IPS-20b (cell line): Measurements from ENCODE around the gene IGF2BP2.
A peak's percentile ranks its signal among the peaks of the same experiment; 100 is the strongest.
"Not testable (repeated sequence)": the region's sequence is repeated elsewhere in the genome, so short reads cannot be mapped to it uniquely, and the experiment has no call there.

Experiments
- H3K27ac ChIP-seq: one replicate; pipeline ENCODE4 v1.5.1; 2013; ENCODE audit warnings: low read length
- H3K27me3 ChIP-seq: 2 replicates; pipeline ENCODE4 v1.6.1; 2013; ENCODE audit warnings: mild to moderate bottlenecking, low read length, inconsistent platforms; ENCODE audit not compliant: insufficient read depth
- H3K36me3 ChIP-seq: 2 replicates; pipeline ENCODE4 v1.6.1; 2013; ENCODE audit warnings: low read depth, mild to moderate bottlenecking, inconsistent platforms, low read length, moderate library complexity; ENCODE audit not compliant: insufficient read depth
- H3K4me1 ChIP-seq: 2 replicates; pipeline ENCODE4 v1.6.1; 2013; ENCODE audit warnings: mild to moderate bottlenecking, control low read depth, inconsistent platforms, low read length, moderate library complexity; ENCODE audit not compliant: insufficient read depth
- H3K4me3 ChIP-seq: 2 replicates; pipeline ENCODE4 v1.5.1; 2013; ENCODE audit warnings: mild to moderate bottlenecking, low read length, inconsistent platforms
- H3K9ac ChIP-seq: 2 replicates; pipeline ENCODE4 v1.6.1; 2013; ENCODE audit warnings: low read depth, mild to moderate bottlenecking, inconsistent platforms, low read length, moderate library complexity
- H3K9me3 ChIP-seq: 2 replicates; pipeline ENCODE4 v1.6.1; 2013; ENCODE audit warnings: mild to moderate bottlenecking, low read depth, low read length, inconsistent platforms; ENCODE audit not compliant: insufficient read depth

The IGF2BP2 gene

GRCh38 chr3:185797108-185797881 lies 27.5 kb downstream of the IGF2BP2 start:
- Histone ChIP-seq H3K9ac (no peak overlapping the region; the same call in 1 of the 2 replicates), H3K9me3 (no peaks in the 10 kb centered on the region), H3K4me1 (peaks cover 23% of the 10 kb centered on the region), H3K36me3 (no peaks in the 10 kb centered on the region), H3K27me3 (no peaks in the 10 kb centered on the region), H3K27ac (no peak overlapping the region), H3K4me3 (no peak overlapping the region)

- Histone ChIP-seq H3K4me1 (peaks cover 26% of the 10 kb centered on the region), H3K27ac (no peak overlapping the region), H3K4me3 (no peak overlapping the region), H3K27me3 (no peaks in the 10 kb centered on the region), H3K9me3 (no peaks in the 10 kb centered on the region), H3K36me3 (no peaks in the 10 kb centered on the region), H3K9ac (no peak overlapping the region)
Observed at GRCh38 chr3:185796431-185797107, 28.3 kb downstream of the IGF2BP2 start.

GRCh38 chr3:185793381-185793780 lies 31.5 kb downstream of the IGF2BP2 start:
- Histone ChIP-seq H3K4me1 (peaks cover 50% of the 10 kb centered on the region), H3K36me3 (no peaks in the 10 kb centered on the region), H3K27ac (peak overlapping the region; percentile 45), H3K9me3 (no peaks in the 10 kb centered on the region), H3K4me3 (no peak overlapping the region), H3K9ac (no peak overlapping the region), H3K27me3 (no peaks in the 10 kb centered on the region)

- H3K36me3 ChIP-seq = no peaks in the 10 kb centered on the region
- H3K27ac ChIP-seq = peak overlapping the region; percentile 45
- H3K9ac ChIP-seq = no peak overlapping the region
- peaks cover 49% of the 10 kb centered on the region for H3K4me1 ChIP-seq
- no peaks in the 10 kb centered on the region for H3K27me3 ChIP-seq
- H3K9me3 ChIP-seq = no peaks in the 10 kb centered on the region
- no peak overlapping the region for H3K4me3 ChIP-seq
Observed at GRCh38 chr3:185792955-185793354, 31.9 kb downstream of the IGF2BP2 start.

DNA sequence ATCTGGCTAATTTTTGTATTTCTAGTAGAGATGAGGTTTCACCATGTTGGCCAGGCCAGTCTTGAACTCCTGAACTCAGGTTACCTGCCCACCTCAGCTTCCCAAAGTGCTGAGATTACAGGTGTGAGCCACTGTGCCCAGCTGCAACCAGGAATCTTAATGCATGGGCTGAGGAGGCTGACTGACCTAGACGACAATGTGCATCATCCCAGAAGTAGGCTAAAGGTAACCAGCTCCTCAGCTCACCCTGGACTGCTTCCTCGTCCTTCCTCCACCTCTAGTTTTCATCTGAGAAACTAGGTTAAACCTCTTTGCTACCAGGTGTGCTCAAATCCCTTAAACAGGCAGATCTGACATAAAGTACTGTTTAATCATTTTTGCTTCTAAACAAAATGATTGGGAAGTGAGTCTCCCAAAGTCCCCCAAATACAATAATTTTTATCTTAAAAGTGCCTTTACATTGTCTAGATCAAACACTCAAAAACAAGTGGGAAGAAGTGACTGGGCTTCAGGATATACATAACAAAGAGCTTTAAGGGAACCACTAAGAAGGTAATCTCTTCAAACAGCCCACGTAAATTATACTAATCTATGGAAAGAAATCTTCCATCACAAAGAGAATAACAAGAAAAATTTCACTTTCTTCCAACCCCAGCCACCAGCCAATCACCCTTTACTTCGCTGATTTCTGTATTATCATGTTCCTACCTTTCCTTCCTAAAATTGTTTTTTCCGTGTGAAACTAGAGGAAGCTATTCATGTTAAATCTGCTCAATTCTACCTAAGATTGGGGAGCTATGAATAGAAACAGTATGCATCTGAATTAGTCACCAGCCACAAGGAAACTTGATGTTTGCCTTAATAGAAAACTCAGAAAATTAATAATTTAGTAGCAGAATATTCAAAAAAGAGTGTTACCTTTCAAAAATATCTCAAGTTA lies 34.7 kb downstream of the IGF2BP2 start:
- no peaks in the 10 kb centered on the region for H3K9me3 ChIP-seq
- H3K36me3 ChIP-seq = 0 out of 2 replicates have a peak, but pooled peaks cover 2% of the 10 kb centered on the region
- H3K9ac ChIP-seq = peak overlapping the region; percentile 17; the same call in 1 of the 2 replicates
- H3K4me1 ChIP-seq = peaks cover 61% of the 10 kb centered on the region
- peak overlapping the region; percentile 48 for H3K27ac ChIP-seq
- peak overlapping the region; percentile 47 for H3K4me3 ChIP-seq
- H3K27me3 ChIP-seq = no peaks in the 10 kb centered on the region

- Histone ChIP-seq H3K4me3 (no peak overlapping the region), H3K36me3 (peaks cover 9% of the 10 kb centered on the region; the same call in 1 of the 2 replicates), H3K27ac (no peak overlapping the region), H3K9me3 (no peaks in the 10 kb centered on the region), H3K4me1 (peaks cover 67% of the 10 kb centered on the region), H3K9ac (peak overlapping the region; percentile 53), H3K27me3 (no peaks in the 10 kb centered on the region)
Observed at GRCh38 chr3:185789134-185789533, 35.7 kb downstream of the IGF2BP2 start.

DNA sequence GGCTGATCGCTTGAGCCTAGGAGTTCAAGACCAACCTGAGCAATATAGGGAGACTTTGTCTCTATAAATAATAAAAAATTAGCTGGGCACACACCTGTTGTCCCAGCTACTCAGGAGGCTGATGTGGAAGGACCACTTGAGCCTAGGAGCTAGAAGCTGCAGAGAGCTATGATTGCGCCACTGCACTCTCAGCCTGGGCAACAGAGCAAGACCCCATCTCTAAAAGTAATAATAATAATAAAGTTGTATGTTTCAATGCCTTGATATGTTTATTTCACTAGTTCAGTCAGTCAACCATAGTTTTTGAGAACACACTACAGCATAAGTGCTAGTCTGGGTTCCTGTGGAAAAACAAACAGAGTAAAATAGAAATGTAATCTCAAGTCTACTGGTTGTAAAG lies 36.5 kb downstream of the IGF2BP2 start:
- Histone ChIP-seq H3K9ac (peak overlapping the region; percentile 36; the same call in 1 of the 2 replicates), H3K4me1 (peaks cover 67% of the 10 kb centered on the region), H3K9me3 (no peaks in the 10 kb centered on the region), H3K4me3 (no peak overlapping the region), H3K27ac (no peak overlapping the region), H3K36me3 (peaks cover 10% of the 10 kb centered on the region; the same call in 1 of the 2 replicates), H3K27me3 (no peaks in the 10 kb centered on the region)

DNA sequence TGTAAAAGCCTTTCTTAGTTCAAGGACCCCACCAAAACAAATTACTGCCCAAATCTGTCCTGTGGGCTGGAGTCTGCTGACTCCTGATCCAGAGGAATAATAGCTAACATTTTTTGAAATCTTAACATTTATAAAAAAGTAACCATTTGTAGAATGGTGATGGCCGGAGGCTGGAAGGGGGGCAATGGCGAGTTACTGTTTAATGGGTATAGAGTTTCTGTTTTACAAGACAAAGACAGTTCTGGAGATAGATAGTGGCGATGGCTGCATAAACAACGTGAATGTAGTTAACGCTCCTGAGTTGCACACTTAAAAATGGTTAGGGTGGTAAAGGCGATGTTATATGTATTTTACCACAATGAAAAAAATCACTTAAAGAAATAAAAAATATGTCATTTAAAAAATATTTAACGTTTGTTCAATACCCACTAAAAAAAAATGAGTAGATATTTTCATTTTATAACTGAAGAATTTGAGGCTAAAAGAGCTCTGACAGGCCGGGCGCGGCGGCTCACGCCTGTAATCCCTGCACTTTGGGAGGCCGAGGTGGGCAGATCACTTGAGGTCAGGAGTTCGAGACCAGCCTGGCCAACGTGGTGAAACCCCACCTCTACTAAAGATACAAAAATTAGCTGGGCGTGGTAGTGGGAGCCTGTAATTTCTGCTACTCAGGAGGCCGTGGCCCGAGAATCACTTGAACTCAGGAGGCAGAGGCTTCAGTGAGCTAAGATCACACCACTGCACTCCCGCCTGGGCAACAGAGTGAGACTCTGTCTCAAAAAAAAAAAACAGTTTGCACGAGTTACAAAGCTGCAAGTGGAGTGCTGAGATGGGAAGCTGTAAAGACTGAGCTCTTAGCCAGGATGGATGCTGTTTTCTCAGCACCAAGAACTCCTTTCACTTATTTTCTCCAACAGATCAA lies 37.6 kb downstream of the IGF2BP2 start:
- peak overlapping the region; percentile 86 for H3K27ac ChIP-seq
- H3K36me3 ChIP-seq = peaks cover 10% of the 10 kb centered on the region; the same call in 1 of the 2 replicates
- no peaks in the 10 kb centered on the region for H3K9me3 ChIP-seq
- H3K4me3 ChIP-seq = peak overlapping the region; percentile 50
- H3K4me1 ChIP-seq = peaks cover 70% of the 10 kb centered on the region
- H3K9ac ChIP-seq = peak overlapping the region; percentile 77; the same call in 1 of the 2 replicates
- no peaks in the 10 kb centered on the region for H3K27me3 ChIP-seq

GRCh38 chr3:185786258-185786657 lies 38.6 kb downstream of the IGF2BP2 start:
- peak overlapping the region; percentile 81 for H3K9ac ChIP-seq
- not testable (repeated sequence) for H3K27me3 ChIP-seq, H3K9me3 ChIP-seq, H3K36me3 ChIP-seq
- H3K27ac ChIP-seq = peak overlapping the region; percentile 86
- peak overlapping the region; percentile 50 for H3K4me3 ChIP-seq
- H3K4me1 ChIP-seq = peaks cover 72% of the 10 kb centered on the region

GRCh38 chr3:185784317-185784716 lies 40.5 kb downstream of the IGF2BP2 start:
- H3K4me3 ChIP-seq = no peak overlapping the region
- H3K27ac ChIP-seq = no peak overlapping the region
- H3K36me3 ChIP-seq = peaks cover 10% of the 10 kb centered on the region; the same call in 1 of the 2 replicates
- no peaks in the 10 kb centered on the region for H3K27me3 ChIP-seq
- no peak overlapping the region for H3K9ac ChIP-seq
- H3K4me1 ChIP-seq = peaks cover 75% of the 10 kb centered on the region
- no peaks in the 10 kb centered on the region for H3K9me3 ChIP-seq
